Astrocyte of the spinal cord (primary cell): Measurements from ENCODE around the gene SLC22A15.
"Not testable (repeated sequence)": the region's sequence is repeated elsewhere in the genome, so short reads cannot be mapped to it uniquely, and the experiment has no call there.

ENCODE experiments used
- DNase-seq: peaks from one replicate; pipeline ENCODE4 v3.0.0; 2011; ENCODE audit warnings: low read depth, low spot score
- H3K4me3 ChIP-seq: 2 replicates; pipeline ENCODE4 v1.5.1; 2011; ENCODE audit warnings: low read depth, mild to moderate bottlenecking, low read length, moderate library complexity
- CTCF ChIP-seq: IDR thresholded peaks from 2 replicates; pipeline ENCODE4 v1.5.1; 2012; ENCODE audit warnings: low read depth, mild to moderate bottlenecking, low read length, inconsistent platforms
- in situ Hi-C: cut with HindIII; loops from 2 replicates; pipeline ENCODE4 v1.10.0; 2017; ENCODE audit warnings: low sequenced_read_pairs

The SLC22A15 gene

GRCh38 chr1:115989699-115990098 lies 13.4 kb downstream of the SLC22A15 start:
- no peak overlapping the region for H3K4me3 ChIP-seq
- in situ Hi-C loops = no loop called here
- no peak for TF ChIP-seq CTCF
- no peak for DNase-seq

DNA sequence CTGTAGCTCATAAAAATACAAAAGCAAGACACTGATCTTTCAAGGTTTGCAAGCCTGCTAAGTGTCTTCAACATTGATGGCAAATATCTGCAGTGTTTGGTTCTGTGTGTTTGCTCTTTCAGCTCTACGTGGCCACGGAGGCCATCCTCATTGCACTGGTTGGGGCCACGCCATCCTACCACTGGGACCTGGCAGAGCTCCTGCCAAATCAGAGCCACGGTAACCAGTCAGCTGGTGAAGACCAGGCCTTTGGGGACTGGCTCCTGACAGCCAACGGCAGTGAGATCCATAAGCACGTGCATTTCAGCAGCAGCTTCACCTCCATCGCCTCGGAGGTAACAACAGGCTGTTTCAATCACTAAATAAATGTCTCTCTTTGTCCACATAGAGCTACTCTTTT lies 15.6 kb downstream of the SLC22A15 start:
- H3K4me3 ChIP-seq = no peak overlapping the region
- no peak for TF ChIP-seq CTCF
- in situ Hi-C loops = no loop called here
- no peak for DNase-seq

DNA sequence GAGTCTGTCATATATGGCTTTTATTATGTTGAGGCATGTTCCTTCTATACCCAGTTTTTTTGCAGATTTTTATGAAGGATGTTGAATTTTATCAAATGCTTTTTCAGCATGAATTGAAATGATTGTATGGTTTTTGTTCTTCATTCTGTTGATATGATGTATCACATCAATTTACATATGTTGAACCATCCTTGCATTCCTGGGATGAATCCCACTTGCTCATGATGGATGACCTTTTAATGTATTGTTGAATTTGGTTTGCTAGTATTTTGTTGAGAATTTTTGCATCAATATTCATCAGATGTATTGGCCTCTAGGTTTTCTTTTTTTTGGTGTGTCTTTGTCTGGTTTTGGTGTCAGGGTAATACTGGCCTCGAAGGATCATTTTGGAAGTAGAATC lies 21.6 kb downstream of the SLC22A15 start:
- DNase-seq, H3K4me3 ChIP-seq, in situ Hi-C loops: not testable (repeated sequence)

DNA sequence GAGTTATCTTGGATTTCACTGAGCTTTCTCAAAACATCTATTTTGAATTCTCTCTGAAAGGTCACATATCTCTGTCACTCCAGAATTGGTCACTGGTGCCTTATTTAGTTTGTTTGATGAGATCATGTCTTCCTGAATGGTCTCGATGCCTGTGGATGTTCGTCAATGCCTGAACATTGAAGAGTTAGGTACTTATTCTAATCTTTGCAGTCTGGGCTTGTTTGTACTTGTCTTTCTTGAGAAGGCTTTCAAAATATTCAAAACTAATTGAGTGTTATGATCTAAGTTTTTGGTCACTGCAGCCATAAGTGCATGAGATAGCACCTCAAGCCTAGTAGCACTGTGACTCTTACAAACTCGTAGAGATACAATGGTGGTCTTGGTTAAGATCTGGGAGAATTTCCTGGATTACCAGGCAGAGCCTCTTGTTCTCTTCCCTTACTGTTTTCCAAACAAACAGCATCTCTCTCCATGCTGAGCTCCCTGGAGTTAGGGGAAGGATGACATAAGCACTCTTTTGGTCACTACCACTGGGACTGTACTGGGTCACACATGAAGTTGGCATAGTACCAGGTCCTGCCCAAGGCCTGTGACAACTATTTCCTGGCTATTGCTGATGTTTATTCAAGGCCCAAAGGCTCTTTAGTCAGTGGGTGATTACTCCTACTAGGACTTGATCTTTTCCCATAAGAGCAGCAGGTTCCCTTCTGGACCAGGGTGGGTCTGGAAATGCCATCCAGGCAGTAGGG lies 25.6 kb downstream of the SLC22A15 start:
- no peak for TF ChIP-seq CTCF
- no peak for DNase-seq
- in situ Hi-C loops = no loop called here
- H3K4me3 ChIP-seq = no peak overlapping the region

- TF ChIP-seq CTCF = no peak
- DNase-seq = no peak
- in situ Hi-C loops = no loop called here
- no peak overlapping the region for H3K4me3 ChIP-seq
Measured at GRCh38 chr1:116002781-116003420, 26.6 kb downstream of the SLC22A15 start.

GRCh38 chr1:116003823-116004222 lies 27.5 kb downstream of the SLC22A15 start:
- no peak for TF ChIP-seq CTCF
- in situ Hi-C loops = no loop called here
- H3K4me3 ChIP-seq = no peak overlapping the region
- DNase-seq = no peak

DNA sequence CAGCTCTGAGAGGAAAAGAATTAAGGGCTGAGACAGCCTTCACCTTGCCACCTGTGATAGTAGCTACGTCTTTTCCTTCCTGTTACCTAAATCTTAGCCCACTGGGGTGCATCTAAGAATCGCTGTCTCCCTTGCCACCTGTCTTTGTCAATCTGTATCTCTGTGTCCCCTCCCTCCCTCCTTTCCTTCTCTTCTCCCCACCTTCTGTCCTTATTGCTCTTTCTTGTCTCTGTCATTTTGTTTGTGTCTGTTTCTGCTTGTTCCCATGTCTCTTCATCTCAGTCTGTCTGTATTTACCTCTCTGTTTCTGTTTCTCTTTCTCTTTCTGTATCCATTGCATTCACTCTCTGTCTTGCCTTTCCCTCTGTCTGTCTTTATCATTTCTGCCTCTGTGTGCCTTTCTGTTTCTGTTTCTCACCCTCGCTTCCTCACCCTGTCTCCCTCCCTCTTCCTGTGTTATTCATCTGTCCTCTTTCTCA lies 30.2 kb downstream of the SLC22A15 start:
- no peak for TF ChIP-seq CTCF
- no peak overlapping the region for H3K4me3 ChIP-seq
- in situ Hi-C loops = no loop called here
- DNase-seq = no peak
